ENCODE results near the gene ZFAND2A.

ZFAND2A gene

DNA sequence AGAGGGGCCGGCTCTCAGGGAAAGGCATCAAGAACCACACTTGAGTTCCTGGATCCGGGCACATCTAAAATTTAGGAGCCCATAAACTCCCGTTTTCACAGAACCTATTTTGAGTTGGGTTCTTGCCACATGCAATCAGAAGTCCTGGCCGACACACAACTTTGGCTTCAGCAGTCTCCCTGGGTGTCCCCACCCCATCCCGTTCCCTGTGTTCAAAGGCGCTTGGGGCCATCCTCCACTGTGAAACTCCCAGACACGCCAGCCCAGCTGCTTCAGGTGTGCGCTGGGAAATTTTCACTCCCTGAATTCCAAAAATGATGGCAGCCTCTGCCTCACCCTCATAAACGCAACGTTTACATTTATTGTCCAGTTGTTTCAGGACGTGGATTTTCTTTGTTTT is 8.4 kb upstream of the ZFAND2A start (continued):
- TF ChIP-seq, protein P1, sequence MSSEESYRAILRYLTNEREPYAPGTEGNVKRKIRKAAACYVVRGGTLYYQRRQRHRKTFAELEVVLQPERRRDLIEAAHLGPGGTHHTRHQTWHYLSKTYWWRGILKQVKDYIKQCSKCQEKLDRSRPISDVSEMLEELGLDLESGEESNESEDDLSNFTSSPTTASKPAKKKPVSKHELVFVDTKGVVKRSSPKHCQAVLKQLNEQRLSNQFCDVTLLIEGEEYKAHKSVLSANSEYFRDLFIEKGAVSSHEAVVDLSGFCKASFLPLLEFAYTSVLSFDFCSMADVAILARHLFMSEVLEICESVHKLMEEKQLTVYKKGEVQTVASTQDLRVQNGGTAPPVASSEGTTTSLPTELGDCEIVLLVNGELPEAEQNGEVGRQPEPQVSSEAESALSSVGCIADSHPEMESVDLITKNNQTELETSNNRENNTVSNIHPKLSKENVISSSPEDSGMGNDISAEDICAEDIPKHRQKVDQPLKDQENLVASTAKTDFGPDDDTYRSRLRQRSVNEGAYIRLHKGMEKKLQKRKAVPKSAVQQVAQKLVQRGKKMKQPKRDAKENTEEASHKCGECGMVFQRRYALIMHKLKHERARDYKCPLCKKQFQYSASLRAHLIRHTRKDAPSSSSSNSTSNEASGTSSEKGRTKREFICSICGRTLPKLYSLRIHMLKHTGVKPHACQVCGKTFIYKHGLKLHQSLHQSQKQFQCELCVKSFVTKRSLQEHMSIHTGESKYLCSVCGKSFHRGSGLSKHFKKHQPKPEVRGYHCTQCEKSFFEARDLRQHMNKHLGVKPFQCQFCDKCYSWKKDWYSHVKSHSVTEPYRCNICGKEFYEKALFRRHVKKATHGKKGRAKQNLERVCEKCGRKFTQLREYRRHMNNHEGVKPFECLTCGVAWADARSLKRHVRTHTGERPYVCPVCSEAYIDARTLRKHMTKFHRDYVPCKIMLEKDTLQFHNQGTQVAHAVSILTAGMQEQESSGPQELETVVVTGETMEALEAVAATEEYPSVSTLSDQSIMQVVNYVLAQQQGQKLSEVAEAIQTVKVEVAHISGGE (tag by site-specific recombination; conservative IDR thresholded peaks at IDR 0.05; ENCODE audit: low read depth): no peak

DNA sequence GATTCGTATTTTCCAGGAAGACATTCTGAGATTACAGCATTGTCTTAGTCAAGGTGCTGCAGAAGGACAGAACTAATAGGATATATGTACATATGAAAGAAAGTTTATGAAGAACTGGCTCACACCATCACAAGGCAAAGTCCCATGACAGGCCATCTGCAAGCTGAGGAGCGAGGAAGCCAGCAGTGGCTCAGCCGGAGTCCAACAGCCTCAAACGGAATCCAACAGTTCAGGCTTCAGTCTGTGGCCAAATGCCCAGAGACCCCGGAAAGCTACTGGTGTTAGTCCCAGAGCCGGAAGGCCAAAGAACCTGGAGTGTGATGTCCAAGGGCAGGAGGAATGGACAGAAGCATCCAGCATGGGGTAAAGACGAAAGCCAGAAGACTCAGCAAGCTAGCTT is 4.4 kb upstream of the ZFAND2A start:
- no peaks in the 10 kb centered on the region for H3K4me1 ChIP-seq (ENCODE audit: control insufficient read depth, insufficient read depth, low read length)
- H3K4me3 ChIP-seq (ENCODE audit: low read depth, low read length): no peak overlapping the region
- POLR2A ChIA-PET: no interaction called here
- CTCF ChIA-PET: interaction anchor here (3.2 kb wide), 1 partner anchor 12 kb away, joined by 18 read pairs; no protein-coding TSS in a partner anchor
- TF ChIP-seq TRIM28 (IDR thresholded peaks at IDR 0.05; ENCODE audit: borderline replicate concordance, low read length): no peak
- TF ChIP-seq ZBTB48 (tag by site-specific recombination; IDR thresholded peaks at IDR 0.05): no peak
- TF ChIP-seq SETDB1 (IDR thresholded peaks at IDR 0.05; ENCODE audit: insufficient read length, low read length): no peak
- TF ChIP-seq ZNF16 (tag by site-specific recombination; IDR thresholded peaks at IDR 0.05; ENCODE audit: low read depth): no peak
- TF ChIP-seq ZNF302 (tag by site-specific recombination; IDR thresholded peaks at IDR 0.05; ENCODE audit: low read depth): no peak
- peaks cover 9 to 24% of the 10 kb centered on the region in 2 experiments; a peak in 2 of 3 replicates for H3K36me3 ChIP-seq (ENCODE audit: control insufficient read depth in 2 of 2, insufficient read depth in 1 of 2, low read length in 2 of 2)
- no peaks in the 10 kb centered on the region for H3K9me3 ChIP-seq (ENCODE audit: control insufficient read depth, insufficient read depth, low read depth, low read length)
- no peak overlapping the region for H3K27ac ChIP-seq (ENCODE audit: extremely low read depth, low read depth, low read length)

DNA sequence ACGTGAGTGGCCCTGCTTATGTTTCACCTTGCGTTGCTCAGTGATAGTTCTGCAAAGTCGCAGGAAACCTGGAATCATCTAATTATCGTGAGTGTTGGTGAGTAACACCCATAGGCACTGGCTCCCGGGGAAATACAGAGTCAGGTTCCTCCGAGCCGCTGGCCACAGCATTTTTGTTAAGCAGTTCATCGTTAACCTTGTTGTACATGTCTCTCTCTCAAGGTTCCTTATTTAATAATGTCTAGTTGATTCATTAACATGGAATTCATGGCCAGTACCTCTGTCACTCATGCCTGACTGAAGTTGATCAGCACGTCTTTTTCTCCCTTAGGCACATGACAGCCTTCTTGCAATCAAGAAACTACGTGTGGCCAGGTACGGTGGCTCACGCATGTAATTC is 3.1 kb upstream of the ZFAND2A start:
- Histone ChIP-seq H3K4me1 (ENCODE audit: control insufficient read depth, insufficient read depth, low read length) (0 out of 2 replicates have a peak, but pooled peaks cover 2% of the 10 kb centered on the region), H3K36me3 (ENCODE audit: control insufficient read depth in 2 of 2, insufficient read depth in 1 of 2, low read length in 2 of 2) (peaks cover 9 to 26% of the 10 kb centered on the region in 2 experiments; a peak in 2 of 3 replicates), H3K4me3 (ENCODE audit: low read depth, low read length) (no peak overlapping the region), H3K9me3 (ENCODE audit: control insufficient read depth, insufficient read depth, low read depth, low read length) (no peaks in the 10 kb centered on the region), H3K27ac (ENCODE audit: extremely low read depth, low read depth, low read length) (no peak overlapping the region)
- POLR2A ChIA-PET: no interaction called here
- CTCF ChIA-PET: interaction anchor here (0.6 to 3.2 kb wide), 2 partner anchors 13 to 17 kb away, joined by 4 to 18 read pairs; no protein-coding TSS in a partner anchor
- TF ChIP-seq TRIM28 (IDR thresholded peaks at IDR 0.05; ENCODE audit: borderline replicate concordance, low read length) (no peak), ZNF560 (tag by site-specific recombination; IDR thresholded peaks at IDR 0.05; ENCODE audit: borderline replicate concordance) (no peak), ZFP37 (tag by site-specific recombination; IDR thresholded peaks at IDR 0.05) (no peak), PBX3 (CRISPR knock-in tag; IDR thresholded peaks at IDR 0.05) (no peak), ZNF558 (tag by site-specific recombination; IDR thresholded peaks at IDR 0.05) (no peak), ZBTB1 (tag by site-specific recombination; IDR thresholded peaks at IDR 0.05) (no peak), ZSCAN23 (tag by site-specific recombination; IDR thresholded peaks at IDR 0.05) (no peak), ZNF544 (tag by site-specific recombination; IDR thresholded peaks at IDR 0.05) (no peak), TCF7L2 (IDR thresholded peaks at IDR 0.05; ENCODE audit: borderline replicate concordance, low read depth, low read length) (no peak), BCL11B (tag by site-specific recombination; IDR thresholded peaks at IDR 0.05; ENCODE audit: low read depth) (no peak), ZNF324 (tag by site-specific recombination; IDR thresholded peaks at IDR 0.05) (no peak), ZNF121 (tag by site-specific recombination; IDR thresholded peaks at IDR 0.05) (no peak), KLF8 (tag by site-specific recombination; IDR thresholded peaks at IDR 0.05) (no peak), ZNF280D (tag by site-specific recombination; IDR thresholded peaks at IDR 0.05) (no peak), ZNF302 (tag by site-specific recombination; IDR thresholded peaks at IDR 0.05; ENCODE audit: low read depth) (no peak)
- TF ChIP-seq, protein P2, sequence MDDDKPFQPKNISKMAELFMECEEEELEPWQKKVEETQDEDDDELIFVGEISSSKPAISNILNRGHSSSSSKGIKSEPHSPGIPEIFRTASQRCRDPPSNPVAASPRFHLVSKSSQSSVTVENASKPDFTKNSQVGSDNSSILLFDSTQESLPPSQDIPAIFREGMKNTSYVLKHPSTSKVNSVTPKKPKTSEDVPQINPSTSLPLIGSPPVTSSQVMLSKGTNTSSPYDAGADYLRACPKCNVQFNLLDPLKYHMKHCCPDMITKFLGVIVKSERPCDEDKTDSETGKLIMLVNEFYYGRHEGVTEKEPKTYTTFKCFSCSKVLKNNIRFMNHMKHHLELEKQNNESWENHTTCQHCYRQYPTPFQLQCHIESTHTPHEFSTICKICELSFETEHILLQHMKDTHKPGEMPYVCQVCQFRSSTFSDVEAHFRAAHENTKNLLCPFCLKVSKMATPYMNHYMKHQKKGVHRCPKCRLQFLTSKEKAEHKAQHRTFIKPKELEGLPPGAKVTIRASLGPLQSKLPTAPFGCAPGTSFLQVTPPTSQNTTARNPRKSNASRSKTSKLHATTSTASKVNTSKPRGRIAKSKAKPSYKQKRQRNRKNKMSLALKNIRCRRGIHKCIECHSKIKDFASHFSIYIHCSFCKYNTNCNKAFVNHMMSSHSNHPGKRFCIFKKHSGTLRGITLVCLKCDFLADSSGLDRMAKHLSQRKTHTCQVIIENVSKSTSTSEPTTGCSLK (tag by site-specific recombination; IDR thresholded peaks at IDR 0.05): no peak
- TF ChIP-seq, protein P3, sequence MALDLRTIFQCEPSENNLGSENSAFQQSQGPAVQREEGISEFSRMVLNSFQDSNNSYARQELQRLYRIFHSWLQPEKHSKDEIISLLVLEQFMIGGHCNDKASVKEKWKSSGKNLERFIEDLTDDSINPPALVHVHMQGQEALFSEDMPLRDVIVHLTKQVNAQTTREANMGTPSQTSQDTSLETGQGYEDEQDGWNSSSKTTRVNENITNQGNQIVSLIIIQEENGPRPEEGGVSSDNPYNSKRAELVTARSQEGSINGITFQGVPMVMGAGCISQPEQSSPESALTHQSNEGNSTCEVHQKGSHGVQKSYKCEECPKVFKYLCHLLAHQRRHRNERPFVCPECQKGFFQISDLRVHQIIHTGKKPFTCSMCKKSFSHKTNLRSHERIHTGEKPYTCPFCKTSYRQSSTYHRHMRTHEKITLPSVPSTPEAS (tag by site-specific recombination; IDR thresholded peaks at IDR 0.05): no peak
